ENCODE measurements around the gene NHSL1.

NHSL1 gene

GRCh38 chr6:138396709-138397108 is 102.6 kb downstream of the NHSL1 start:
- TF ChIP-seq, protein P1, sequence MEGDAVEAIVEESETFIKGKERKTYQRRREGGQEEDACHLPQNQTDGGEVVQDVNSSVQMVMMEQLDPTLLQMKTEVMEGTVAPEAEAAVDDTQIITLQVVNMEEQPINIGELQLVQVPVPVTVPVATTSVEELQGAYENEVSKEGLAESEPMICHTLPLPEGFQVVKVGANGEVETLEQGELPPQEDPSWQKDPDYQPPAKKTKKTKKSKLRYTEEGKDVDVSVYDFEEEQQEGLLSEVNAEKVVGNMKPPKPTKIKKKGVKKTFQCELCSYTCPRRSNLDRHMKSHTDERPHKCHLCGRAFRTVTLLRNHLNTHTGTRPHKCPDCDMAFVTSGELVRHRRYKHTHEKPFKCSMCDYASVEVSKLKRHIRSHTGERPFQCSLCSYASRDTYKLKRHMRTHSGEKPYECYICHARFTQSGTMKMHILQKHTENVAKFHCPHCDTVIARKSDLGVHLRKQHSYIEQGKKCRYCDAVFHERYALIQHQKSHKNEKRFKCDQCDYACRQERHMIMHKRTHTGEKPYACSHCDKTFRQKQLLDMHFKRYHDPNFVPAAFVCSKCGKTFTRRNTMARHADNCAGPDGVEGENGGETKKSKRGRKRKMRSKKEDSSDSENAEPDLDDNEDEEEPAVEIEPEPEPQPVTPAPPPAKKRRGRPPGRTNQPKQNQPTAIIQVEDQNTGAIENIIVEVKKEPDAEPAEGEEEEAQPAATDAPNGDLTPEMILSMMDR (conservative IDR thresholded peaks at IDR 0.05; ENCODE audit: low read length) = no peak
- no peak overlapping the region for H3K4me3 ChIP-seq (ENCODE audit: low read length)
- no peak for DNase-seq (ENCODE audit: low read depth)

- DNase-seq (ENCODE audit: low read depth) = no peak
- TF ChIP-seq, protein P1 (conservative IDR thresholded peaks at IDR 0.05; ENCODE audit: low read length) = no peak
- no peak overlapping the region for H3K4me3 ChIP-seq (ENCODE audit: low read length)
Observed at GRCh38 chr6:138393871-138394783, 105.2 kb downstream of the NHSL1 start.

GRCh38 chr6:138389551-138389950 is 109.7 kb downstream of the NHSL1 start:
- no peak overlapping the region for H3K4me3 ChIP-seq (ENCODE audit: low read length)
- TF ChIP-seq, protein P1 (conservative IDR thresholded peaks at IDR 0.05; ENCODE audit: low read length) = no peak
- DNase-seq (ENCODE audit: low read depth) = no peak

GRCh38 chr6:138387577-138388368 is 111.5 kb downstream of the NHSL1 start:
- no peak for DNase-seq (ENCODE audit: low read depth)
- TF ChIP-seq, protein P1 (conservative IDR thresholded peaks at IDR 0.05; ENCODE audit: low read length) = no peak
- no peak overlapping the region for H3K4me3 ChIP-seq (ENCODE audit: low read length)

DNA sequence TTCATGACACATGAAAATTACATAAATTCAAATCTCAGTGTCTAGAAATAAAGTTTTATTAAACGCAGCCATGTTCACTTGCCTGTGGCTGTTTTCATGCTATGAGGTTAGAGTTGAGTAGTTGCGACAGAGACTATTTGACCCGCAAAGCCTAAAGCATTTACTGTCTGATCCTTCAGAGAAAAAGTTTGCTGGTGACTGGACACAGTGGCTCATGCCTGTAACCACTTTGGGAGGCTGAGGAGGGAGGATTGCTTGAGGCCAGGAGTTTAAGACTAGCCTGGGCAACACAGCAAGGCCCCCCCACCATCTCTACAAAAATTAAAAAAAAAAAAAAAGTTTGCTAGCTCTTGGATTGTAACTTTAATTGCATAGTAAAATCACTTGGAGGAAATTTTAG is 112.4 kb downstream of the NHSL1 start:
- no peak for DNase-seq (ENCODE audit: low read depth)
- TF ChIP-seq, protein P1 (conservative IDR thresholded peaks at IDR 0.05; ENCODE audit: low read length) = no peak
- H3K4me3 ChIP-seq (ENCODE audit: low read length) = no peak overlapping the region

- no peak overlapping the region for H3K4me3 ChIP-seq (ENCODE audit: low read length)
- TF ChIP-seq, protein P1 (conservative IDR thresholded peaks at IDR 0.05; ENCODE audit: low read length) = no peak
- DNase-seq (ENCODE audit: low read depth) = no peak
Observed at GRCh38 chr6:138383776-138384175, 115.5 kb downstream of the NHSL1 start.

Data from AG10803 (cell line).